Activated CD4-positive, alpha-beta T cell treated with anti-CD3 and anti-CD28 coated beads for 36 hours (primary cell): ENCODE results near the gene NFKB1. TPM values are rescaled to one million over a fixed set of nuclear protein-coding genes. Genes with fewer than 3 reads are reported as not detected.
A peak's percentile ranks its signal among the peaks of the same experiment; 100 is the strongest.

Experiments used
- ATAC-seq: fragments of 200-7000 bp; cut with Tn5 transposase; one replicate; pipeline ENCODE4 v1.10.0; 2021; ENCODE audit warnings: mild to moderate bottlenecking, moderate library complexity
- CTCF ChIA-PET: fragments of 350-600 bp; sonication (Branson Sonifier 250); formaldehyde crosslinking; loops from one replicate; lab custom pipeline; 2021; ENCODE audit warnings: antibody characterized with exemption; lab: Charles Lee
- POLR2A ChIA-PET: fragments of 350-600 bp; sonication (Branson Sonifier 250); formaldehyde crosslinking; loops from one replicate; lab custom pipeline; 2021; ENCODE audit warnings: antibody characterized with exemption, inconsistent platforms; lab: Charles Lee
- DNase-seq: peaks from one replicate; pipeline ENCODE4 v3.0.0-alpha.2; 2020
- H3K27ac Mint-ChIP-seq: one replicate; pipeline ENCODE4 v1.8.0; 2021; ENCODE audit warnings: mixed read lengths
- H3K27me3 Mint-ChIP-seq: one replicate; pipeline ENCODE4 v1.8.0; 2021; ENCODE audit warnings: mixed read lengths
- H3K36me3 Mint-ChIP-seq: one replicate; pipeline ENCODE4 v1.8.0; 2021; ENCODE audit warnings: low read depth, mixed read lengths
- H3K4me1 Mint-ChIP-seq: one replicate; pipeline ENCODE4 v1.8.0; 2021; ENCODE audit warnings: mixed read lengths
- H3K4me3 Mint-ChIP-seq: one replicate; pipeline ENCODE4 v1.8.0; 2021; ENCODE audit warnings: mild to moderate bottlenecking, moderate library complexity, mixed read lengths
- H3K9me3 Mint-ChIP-seq: one replicate; pipeline ENCODE4 v1.8.0; 2021; ENCODE audit warnings: low read depth, mixed read lengths
- intact Hi-C, 2 experiments: fragments of 100-400 bp; cut with DNase I in 1 of 2; cut with micrococcal nuclease in 1 of 2; formaldehyde crosslinking; loops; one replicate each; pipeline versions ENCODE4 v1.14.2 to v1.15.1; 2022 to 2024; cut with DNase I, micrococcal nuclease
- total RNA-seq, 2 experiments: library from RNA; stranded (reverse); gene quantifications; one replicate each; pipeline ENCODE4 v1.2.3, GENCODE V29; 2021

The NFKB1 gene
- total RNA-seq, 2 experiments from 2014 or later: 167 to 174 TPM

- H3K4me1 Mint-ChIP-seq: peaks cover 81% of the 10 kb centered on the region
- ATAC-seq: no peak
- H3K4me3 Mint-ChIP-seq: no peak overlapping the region
- CTCF ChIA-PET: interaction anchor here (0.6 to 1.4 kb wide), 3 partner anchors 8 to 136 kb away, joined by 3 read pairs; no protein-coding TSS in a partner anchor
- H3K36me3 Mint-ChIP-seq: peaks cover 62% of the 10 kb centered on the region
- intact Hi-C loops: loop anchor here (2.0 to 5.0 kb wide), 2 partner anchors 32 to 57 kb away; no protein-coding TSS in a partner anchor
- no peaks in the 10 kb centered on the region for H3K27me3 Mint-ChIP-seq
- peak overlapping the region; percentile 62 for H3K27ac Mint-ChIP-seq
- H3K9me3 Mint-ChIP-seq: no peaks in the 10 kb centered on the region
- POLR2A ChIA-PET: no interaction called here
- DNase-seq: no peak
These were observed 28.8 kb downstream of the NFKB1 start for GRCh38 chr4:102529977-102530376.

GRCh38 chr4:102530986-102531385 lies 29.8 kb downstream of the NFKB1 start:
- peaks cover 82% of the 10 kb centered on the region for H3K4me1 Mint-ChIP-seq
- H3K27me3 Mint-ChIP-seq: no peaks in the 10 kb centered on the region
- ATAC-seq (no peak), DNase-seq (no peak)
- H3K9me3 Mint-ChIP-seq: no peaks in the 10 kb centered on the region
- peaks cover 56% of the 10 kb centered on the region for H3K36me3 Mint-ChIP-seq
- ChIA-PET CTCF (interaction anchor here (0.7 to 1.4 kb wide), 4 partner anchors 9 to 100 kb away, joined by 3 read pairs; no protein-coding TSS in a partner anchor), POLR2A (no interaction called here)
- intact Hi-C loops: no loop called here
- H3K27ac Mint-ChIP-seq: no peak overlapping the region
- no peak overlapping the region for H3K4me3 Mint-ChIP-seq

- POLR2A ChIA-PET: no interaction called here
- H3K27me3 Mint-ChIP-seq: no peaks in the 10 kb centered on the region
- H3K9me3 Mint-ChIP-seq: no peaks in the 10 kb centered on the region
- H3K4me3 Mint-ChIP-seq: no peak overlapping the region
- DNase-seq (no peak), ATAC-seq (no peak)
- H3K27ac Mint-ChIP-seq: no peak overlapping the region
- H3K36me3 Mint-ChIP-seq: peaks cover 56% of the 10 kb centered on the region
- H3K4me1 Mint-ChIP-seq: peaks cover 82% of the 10 kb centered on the region
- intact Hi-C loops: no loop called here
- CTCF ChIA-PET: interaction anchor here (1.0 to 1.4 kb wide), 2 partner anchors 10 to 100 kb away, joined by 3 read pairs; no protein-coding TSS in a partner anchor
These were observed 30.3 kb downstream of the NFKB1 start for GRCh38 chr4:102531462-102531861.

GRCh38 chr4:102533348-102533747 lies 32.2 kb downstream of the NFKB1 start:
- Mint-ChIP-seq H3K4me1 (peaks cover 66% of the 10 kb centered on the region), H3K27ac (no peak overlapping the region), H3K4me3 (no peak overlapping the region), H3K9me3 (no peaks in the 10 kb centered on the region), H3K27me3 (no peaks in the 10 kb centered on the region), H3K36me3 (peaks cover 56% of the 10 kb centered on the region)
- ChIA-PET CTCF (interaction anchor here (1.2 to 1.3 kb wide), 2 partner anchors 13 to 94 kb away, joined by 3 to 5 read pairs; no protein-coding TSS in a partner anchor), POLR2A (no interaction called here)
- no peak for DNase-seq
- ATAC-seq: no peak
- intact Hi-C loops: no loop called here

- intact Hi-C loops: loop anchor here in 1 of 2 experiments (2.0 kb wide), 1 partner anchor 31 kb away; no protein-coding TSS in a partner anchor
- ATAC-seq (peak; percentile 10), DNase-seq (no peak)
- Mint-ChIP-seq H3K27ac (peak overlapping the region; percentile 9), H3K9me3 (no peaks in the 10 kb centered on the region), H3K27me3 (no peaks in the 10 kb centered on the region), H3K4me1 (peaks cover 63% of the 10 kb centered on the region), H3K4me3 (no peak overlapping the region), H3K36me3 (peaks cover 56% of the 10 kb centered on the region)
- ChIA-PET POLR2A (no interaction called here), CTCF (interaction anchor here (1.2 to 1.3 kb wide), 4 partner anchors 8 to 94 kb away, joined by 3 to 5 read pairs (median 4); no protein-coding TSS in a partner anchor)
These were observed 32.7 kb downstream of the NFKB1 start for GRCh38 chr4:102533904-102534303.

GRCh38 chr4:102534845-102535244 lies 33.7 kb downstream of the NFKB1 start:
- ChIA-PET CTCF (interaction anchor here (1.2 to 1.3 kb wide), 4 partner anchors 9 to 93 kb away, joined by 3 to 5 read pairs (median 4); no protein-coding TSS in a partner anchor), POLR2A (no interaction called here)
- H3K27me3 Mint-ChIP-seq: no peaks in the 10 kb centered on the region
- no peak overlapping the region for H3K4me3 Mint-ChIP-seq
- no peak for DNase-seq
- H3K27ac Mint-ChIP-seq: peak overlapping the region; percentile 65
- intact Hi-C loops: loop anchor here (1.0 to 5.0 kb wide), 6 partner anchors 8 to 33 kb away; partner anchors contain the start of gene NFKB1 (in 1 of the 2)
- ATAC-seq: peak; percentile 22
- peaks cover 63% of the 10 kb centered on the region for H3K4me1 Mint-ChIP-seq
- H3K9me3 Mint-ChIP-seq: no peaks in the 10 kb centered on the region
- peaks cover 59% of the 10 kb centered on the region for H3K36me3 Mint-ChIP-seq

- peak overlapping the region; percentile 25 for H3K27ac Mint-ChIP-seq
- DNase-seq (no peak), ATAC-seq (peak; percentile 90)
- intact Hi-C loops: loop anchor here (1.0 to 5.0 kb wide), 6 partner anchors 8 to 33 kb away; partner anchors contain the start of gene NFKB1 (in 1 of the 2)
- peaks cover 58% of the 10 kb centered on the region for H3K4me1 Mint-ChIP-seq
- no peaks in the 10 kb centered on the region for H3K27me3 Mint-ChIP-seq
- no peaks in the 10 kb centered on the region for H3K9me3 Mint-ChIP-seq
- CTCF ChIA-PET: interaction anchor here (0.8 to 2.4 kb wide), 3 partner anchors 10 to 71 kb away, joined by 3 to 8 read pairs (median 5); no protein-coding TSS in a partner anchor
- H3K4me3 Mint-ChIP-seq: peak overlapping the region; percentile 39
- peaks cover 58% of the 10 kb centered on the region for H3K36me3 Mint-ChIP-seq
- POLR2A ChIA-PET: no interaction called here
These were observed 34.4 kb downstream of the NFKB1 start for GRCh38 chr4:102535398-102536082.

GRCh38 chr4:102536768-102537167 lies 35.6 kb downstream of the NFKB1 start:
- no peaks in the 10 kb centered on the region for H3K27me3 Mint-ChIP-seq
- peaks cover 63% of the 10 kb centered on the region for H3K4me1 Mint-ChIP-seq
- H3K36me3 Mint-ChIP-seq: peaks cover 59% of the 10 kb centered on the region
- DNase-seq (no peak), ATAC-seq (no peak)
- H3K4me3 Mint-ChIP-seq: no peak overlapping the region
- ChIA-PET CTCF (interaction anchor here (0.5 to 2.4 kb wide), 10 partner anchors 9 to 85 kb away, joined by 3 to 11 read pairs (median 4); no protein-coding TSS in a partner anchor), POLR2A (no interaction called here)
- no peak overlapping the region for H3K27ac Mint-ChIP-seq
- intact Hi-C loops: loop anchor here in 1 of 2 experiments (5.0 kb wide), 1 partner anchor 34 kb away; the partner anchor contains the start of gene NFKB1
- no peaks in the 10 kb centered on the region for H3K9me3 Mint-ChIP-seq

GRCh38 chr4:102537269-102537668 lies 36.1 kb downstream of the NFKB1 start:
- Mint-ChIP-seq H3K27ac (no peak overlapping the region), H3K4me1 (peaks cover 64% of the 10 kb centered on the region), H3K9me3 (no peaks in the 10 kb centered on the region), H3K36me3 (peaks cover 57% of the 10 kb centered on the region), H3K4me3 (no peak overlapping the region), H3K27me3 (no peaks in the 10 kb centered on the region)
- DNase-seq (no peak), ATAC-seq (no peak)
- intact Hi-C loops: loop anchor here in 1 of 2 experiments (5.0 kb wide), 1 partner anchor 35 kb away; the partner anchor contains the start of gene NFKB1
- ChIA-PET CTCF (interaction anchor here (0.5 to 2.4 kb wide), 11 partner anchors 9 to 86 kb away, joined by 3 to 11 read pairs (median 4); no protein-coding TSS in a partner anchor), POLR2A (no interaction called here)

- H3K4me3 Mint-ChIP-seq: no peak overlapping the region
- ATAC-seq (peak; percentile 77), DNase-seq (peak; percentile 52)
- intact Hi-C loops: no loop called here
- H3K9me3 Mint-ChIP-seq: no peaks in the 10 kb centered on the region
- CTCF ChIA-PET: interaction anchor here (0.7 to 1.3 kb wide), 2 partner anchors 25 to 112 kb away, joined by 3 to 4 read pairs; no protein-coding TSS in a partner anchor
- H3K36me3 Mint-ChIP-seq: peaks cover 67% of the 10 kb centered on the region
- H3K4me1 Mint-ChIP-seq: peaks cover 45% of the 10 kb centered on the region
- POLR2A ChIA-PET: interaction anchor here (0.6 kb wide), 1 partner anchor 21 kb away, joined by 8 read pairs; no protein-coding TSS in a partner anchor
- peak overlapping the region; percentile 31 for H3K27ac Mint-ChIP-seq
- no peaks in the 10 kb centered on the region for H3K27me3 Mint-ChIP-seq
These were observed 40.5 kb downstream of the NFKB1 start for GRCh38 chr4:102541697-102542096.
